ENCODE data around the gene NAPA. TPM values are rescaled to one million over a fixed set of nuclear protein-coding genes. Genes with fewer than 3 reads are reported as not detected.

Gene NAPA
- 77.9 and 86.4 TPM in 2 replicates for total RNA-seq

DNA sequence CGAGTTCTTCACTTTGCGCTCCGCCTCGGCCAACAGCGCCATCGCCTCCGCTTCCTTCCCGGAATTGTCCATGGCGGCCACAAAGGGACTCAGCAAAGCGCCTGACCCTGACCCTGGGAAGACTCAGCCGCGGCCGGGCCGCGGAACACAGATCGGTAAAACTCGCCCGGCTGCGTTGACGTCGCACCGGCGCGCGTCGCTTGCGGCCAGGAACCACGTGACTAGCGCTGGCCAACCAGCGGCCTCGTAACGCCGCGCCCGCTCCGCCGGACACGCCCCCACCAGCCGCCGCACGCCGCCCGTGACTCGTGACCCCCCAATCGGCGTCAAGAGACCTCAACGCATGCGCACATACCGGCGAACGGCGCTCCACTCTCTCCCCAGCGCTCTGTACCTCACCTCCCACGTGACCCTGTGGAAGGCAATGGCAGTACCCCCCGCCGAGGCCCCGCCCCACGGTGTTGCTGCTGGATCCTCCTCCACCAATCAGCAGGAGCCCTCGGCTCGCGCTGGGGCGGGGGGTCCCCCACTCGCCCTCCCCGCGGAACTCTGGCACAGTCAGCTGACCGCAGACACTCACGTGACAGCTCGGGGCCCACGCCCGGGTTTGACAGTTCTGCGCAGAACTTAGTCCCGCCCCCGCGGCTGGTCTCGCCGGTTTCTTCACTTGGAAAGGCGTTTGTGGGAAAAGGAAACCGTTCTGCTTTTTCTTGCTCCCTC, at the start of gene NAPA:
NAPA (minus strand) TSS at position 195 of the 720 bp plus-strand sequence; CDS start at position 72, 123 bp downstream.

DNA sequence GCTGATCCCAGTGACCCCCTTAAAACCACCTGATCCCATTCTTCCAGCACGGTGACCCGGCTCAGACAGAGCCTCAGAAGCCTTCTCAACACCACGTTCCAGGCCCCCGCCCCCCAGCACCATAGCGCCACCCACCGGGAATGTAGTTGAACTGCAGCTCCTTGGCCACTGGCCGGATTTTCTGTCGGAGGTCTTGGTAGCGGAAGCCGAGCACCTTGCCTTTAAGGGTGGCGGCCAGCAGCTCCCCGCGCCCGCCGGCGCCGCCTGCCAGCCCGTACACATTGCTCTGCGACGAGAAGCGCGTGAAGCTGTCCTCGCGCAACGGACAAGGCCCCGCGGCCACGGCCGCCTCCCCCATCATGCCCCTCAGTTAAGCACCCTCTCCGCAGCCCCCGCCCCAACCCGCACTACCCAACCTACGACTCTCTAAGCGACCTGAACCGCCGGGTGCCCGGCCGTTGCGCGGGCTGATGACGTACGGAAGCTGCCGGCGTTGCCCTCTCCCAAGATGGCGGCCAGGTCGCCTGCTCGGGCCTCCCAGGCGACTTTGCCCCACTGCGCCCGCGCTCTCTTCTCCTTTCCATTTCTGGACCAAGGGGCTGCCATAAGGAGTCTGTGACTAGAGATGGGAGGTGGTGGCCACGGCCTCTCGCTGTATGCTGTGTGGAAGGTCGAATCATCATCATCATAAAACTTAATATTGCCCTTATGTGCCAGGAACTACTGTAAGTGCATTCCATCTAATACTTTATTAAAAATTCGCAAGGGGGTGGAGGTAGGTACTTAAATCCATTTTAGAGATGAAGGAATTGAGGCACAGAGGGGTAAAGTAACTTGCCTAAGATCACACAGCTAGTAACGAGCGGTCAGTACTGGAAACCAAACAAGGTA, 30.8 kb downstream of the NAPA start, which contains the start of gene KPTN:
KPTN (minus strand) TSS at position 420 of the 891 bp plus-strand sequence; CDS start at position 361, 59 bp downstream.

GRCh38 chr19:47471733-47472457, 43.0 kb downstream of the NAPA start, which contains the start of gene SLC8A2:
SLC8A2 (minus strand) TSS chr19:47471893; CDS start chr19:47466403, 5,490 bp downstream.

Other genes starting within 250 kb of the NAPA start
- gene INAFM1, start 240.2 kb downstream of the NAPA start, total RNA-seq: 3.0 and 3.9 TPM in 2 replicates
- gene C5AR1, start 205.2 kb downstream of the NAPA start, total RNA-seq: 0.39 and 0.73 TPM in 2 replicates
- gene C5AR2, start 182.9 kb downstream of the NAPA start, total RNA-seq: 0.07 and 0.17 TPM in 2 replicates
- 8.4 and 16.8 TPM in 2 replicates for gene DHX34, start 165.7 kb downstream of the NAPA start, total RNA-seq
- 29.7 and 50.3 TPM in 2 replicates for gene MEIS3, start 95.5 kb downstream of the NAPA start, total RNA-seq
- 0.20 and 0.36 TPM in 2 replicates for gene SLC8A2, start 43.2 kb downstream of the NAPA start, total RNA-seq
- 5.7 and 6.2 TPM in 2 replicates for gene KPTN, start 30.8 kb downstream of the NAPA start, total RNA-seq
- gene ZNF541, start 58.1 kb upstream of the NAPA start, total RNA-seq: 0.07 and 0.17 TPM in 2 replicates
- 6.0 and 7.8 TPM in 2 replicates for gene BICRA, start 94.1 kb upstream of the NAPA start, total RNA-seq
- gene EHD2, start 198.4 kb upstream of the NAPA start, total RNA-seq: 370 and 456 TPM in 2 replicates
- 56.9 and 66.8 TPM in 2 replicates for gene NOP53, start 230.5 kb upstream of the NAPA start, total RNA-seq